Activated CD4-positive, alpha-beta memory T cell treated with anti-CD3 and anti-CD28 coated beads for 36 hours (primary cell): ENCODE data around the gene BRMS1. TPM values are rescaled to one million over a fixed set of nuclear protein-coding genes. Genes with fewer than 3 reads are reported as not detected.

Experiments
- CTCF ChIA-PET: fragments of 350-600 bp; sonication (Branson Sonifier 250); formaldehyde crosslinking; loops from one replicate; lab custom pipeline; 2021; ENCODE audit warnings: antibody characterized with exemption, inconsistent platforms; lab: Charles Lee
- POLR2A ChIA-PET: fragments of 350-600 bp; sonication (Branson Sonifier 250); formaldehyde crosslinking; loops from one replicate; lab custom pipeline; 2021; ENCODE audit warnings: antibody characterized with exemption; lab: Charles Lee
- DNase-seq: peaks from one replicate; pipeline ENCODE4 v3.0.0-alpha.2; 2020
- H3K27ac Mint-ChIP-seq: one replicate; pipeline ENCODE4 v1.8.0; 2021; ENCODE audit warnings: mixed read lengths
- H3K27me3 Mint-ChIP-seq: one replicate; pipeline ENCODE4 v1.8.0; 2021; ENCODE audit warnings: mixed read lengths
- H3K36me3 Mint-ChIP-seq: one replicate; pipeline ENCODE4 v1.8.0; 2021; ENCODE audit warnings: mixed read lengths
- H3K4me1 Mint-ChIP-seq: one replicate; pipeline ENCODE4 v1.8.0; 2021; ENCODE audit warnings: low read depth, mixed read lengths
- H3K4me3 Mint-ChIP-seq: one replicate; pipeline ENCODE4 v1.8.0; 2021; ENCODE audit warnings: mild to moderate bottlenecking, mixed read lengths
- H3K9me3 Mint-ChIP-seq: one replicate; pipeline ENCODE4 v1.8.0; 2021; ENCODE audit warnings: mixed read lengths
- intact Hi-C: fragments of 100-400 bp; cut with micrococcal nuclease; formaldehyde crosslinking; loops from one replicate; pipeline ENCODE4 v1.15.1; 2023
- total RNA-seq, 2 experiments: library from RNA; stranded (reverse); gene quantifications; one replicate each; pipeline ENCODE4 v1.2.3, GENCODE V29; 2021

BRMS1 gene
- total RNA-seq, 2 experiments from 2014 or later, result 29.3 to 31.2 TPM

DNA sequence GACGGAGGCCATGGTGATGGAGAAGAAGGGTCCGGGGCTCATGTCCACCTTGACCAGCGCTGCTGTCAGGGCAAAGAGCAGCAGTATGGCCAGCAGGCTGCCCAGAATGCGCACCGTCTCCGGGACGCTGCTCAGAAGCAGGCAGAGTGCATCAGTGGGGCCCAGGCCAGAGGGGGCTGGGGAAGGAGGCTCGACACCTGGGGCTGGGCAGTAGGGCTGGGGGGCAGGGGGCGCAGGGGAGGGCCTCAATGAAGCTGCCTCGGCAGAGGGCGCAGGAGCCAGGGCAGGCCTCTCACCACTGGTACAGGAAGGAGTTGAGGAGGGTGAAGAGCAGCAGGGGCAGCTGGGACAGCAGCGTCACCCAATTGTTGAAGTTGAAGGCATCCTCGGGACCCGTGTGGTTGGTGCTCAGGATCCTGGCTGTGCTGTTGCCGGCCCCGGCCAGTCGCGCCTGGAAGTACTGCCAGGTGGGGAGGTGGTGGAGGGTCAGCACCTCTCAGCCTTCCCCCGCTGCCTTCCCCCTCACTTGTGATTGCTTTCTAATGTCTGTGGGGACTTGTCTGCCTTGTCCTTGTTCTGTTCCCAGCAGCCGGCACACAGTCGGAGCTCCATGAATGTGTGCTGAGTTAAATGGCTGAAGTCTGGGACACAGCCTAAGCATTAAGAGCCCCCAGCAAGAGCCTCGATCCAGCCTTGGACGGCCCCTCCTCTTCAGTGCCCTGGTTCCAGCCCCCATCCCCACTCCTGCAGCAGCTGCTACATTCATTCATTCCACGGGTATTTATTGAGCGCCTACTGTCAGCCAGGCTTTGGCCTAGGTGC, 24.4 kb upstream of the BRMS1 start:
- no peak for DNase-seq
- intact Hi-C loops, result no loop called here
- H3K27ac Mint-ChIP-seq, result no peak overlapping the region
- ChIA-PET POLR2A (no interaction called here), CTCF (interaction anchor here (1.2 kb wide), 1 partner anchor 17 kb away, joined by 3 read pairs; no protein-coding TSS in a partner anchor)
- peaks cover 9% of the 10 kb centered on the region for H3K36me3 Mint-ChIP-seq
- peaks cover 16% of the 10 kb centered on the region for H3K4me1 Mint-ChIP-seq
- H3K4me3 Mint-ChIP-seq, result peak overlapping the region; percentile 83
- H3K27me3 Mint-ChIP-seq, result no peaks in the 10 kb centered on the region
- no peaks in the 10 kb centered on the region for H3K9me3 Mint-ChIP-seq

DNA sequence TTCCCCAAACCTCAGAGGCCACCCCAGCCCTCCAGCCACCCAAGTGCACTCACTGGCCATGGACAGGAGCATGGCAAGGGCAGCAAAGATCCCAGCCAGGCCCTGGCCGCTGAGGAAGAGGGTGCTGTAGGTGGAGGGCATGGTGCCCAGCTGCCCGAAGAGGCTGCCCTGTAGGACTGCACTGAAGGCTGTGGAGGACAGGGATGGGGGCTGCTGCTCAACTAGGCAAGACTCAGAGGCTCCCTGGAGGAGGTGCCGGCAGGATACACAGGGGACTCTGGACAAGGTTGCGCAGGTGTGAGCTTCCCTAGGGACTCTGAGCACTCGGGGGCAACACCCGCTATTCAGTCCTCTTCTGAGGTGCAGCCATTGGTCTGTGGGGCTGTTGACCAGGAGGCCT, 23.6 kb upstream of the BRMS1 start:
- Mint-ChIP-seq H3K9me3 (no peaks in the 10 kb centered on the region), H3K4me1 (peaks cover 16% of the 10 kb centered on the region), H3K36me3 (peaks cover 9% of the 10 kb centered on the region), H3K4me3 (no peak overlapping the region), H3K27me3 (no peaks in the 10 kb centered on the region), H3K27ac (no peak overlapping the region)
- ChIA-PET POLR2A (no interaction called here), CTCF (no interaction called here)
- intact Hi-C loops, result no loop called here
- no peak for DNase-seq

DNA sequence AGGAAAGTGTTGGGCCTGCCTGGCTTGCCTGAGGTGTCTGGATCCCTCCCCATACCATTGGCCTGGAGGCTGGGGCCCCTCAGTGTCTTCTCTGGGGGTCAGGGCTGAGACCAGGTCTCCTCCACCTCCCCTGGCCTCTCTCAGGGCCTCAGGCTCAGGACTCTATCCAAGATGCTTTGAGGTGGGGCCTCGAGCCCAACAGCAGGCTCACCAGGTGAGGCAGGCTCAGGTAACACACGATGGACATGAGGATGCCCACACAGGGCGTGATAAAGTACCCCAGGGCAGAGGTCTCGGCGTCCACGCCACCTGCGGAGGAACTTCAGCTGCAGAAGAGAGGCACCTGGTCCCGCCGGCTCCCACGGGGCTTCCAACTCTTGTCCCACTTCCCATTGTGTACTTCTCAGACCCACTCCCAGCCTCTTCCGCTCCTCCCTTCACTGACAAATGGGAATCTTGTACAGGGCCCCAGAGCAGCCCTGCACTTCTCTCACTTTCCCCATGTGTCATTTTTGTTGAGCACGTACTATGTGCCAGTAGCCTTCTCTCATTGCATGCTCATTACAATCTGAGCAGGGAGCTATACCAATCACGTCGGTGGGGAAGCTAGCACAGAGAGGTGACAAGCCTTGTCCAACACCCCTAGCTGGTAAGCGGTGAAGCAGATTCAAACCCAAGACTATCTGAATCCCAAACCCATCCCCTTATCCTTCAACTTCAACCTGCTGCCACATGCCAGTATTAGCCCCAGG, 22.8 kb upstream of the BRMS1 start:
- POLR2A ChIA-PET, result no interaction called here
- no peak overlapping the region for H3K4me3 Mint-ChIP-seq
- no peaks in the 10 kb centered on the region for H3K9me3 Mint-ChIP-seq
- intact Hi-C loops, result no loop called here
- H3K27me3 Mint-ChIP-seq, result no peaks in the 10 kb centered on the region
- H3K27ac Mint-ChIP-seq, result no peak overlapping the region
- CTCF ChIA-PET, result interaction anchor here (2.4 kb wide), 1 partner anchor 19 kb away, joined by 12 read pairs; no protein-coding TSS in a partner anchor
- peaks cover 9% of the 10 kb centered on the region for H3K36me3 Mint-ChIP-seq
- no peak for DNase-seq
- peaks cover 15% of the 10 kb centered on the region for H3K4me1 Mint-ChIP-seq

- DNase-seq, result no peak
- H3K9me3 Mint-ChIP-seq, result no peaks in the 10 kb centered on the region
- CTCF ChIA-PET, result interaction anchor here (0.5 to 2.4 kb wide), 5 partner anchors 20 to 190 kb away, joined by 3 to 12 read pairs (median 4); partner anchors contain the start of gene BRMS1
- no peak overlapping the region for H3K4me3 Mint-ChIP-seq
- H3K4me1 Mint-ChIP-seq, result peaks cover 12% of the 10 kb centered on the region
- POLR2A ChIA-PET, result no interaction called here
- H3K27ac Mint-ChIP-seq, result no peak overlapping the region
- H3K36me3 Mint-ChIP-seq, result peaks cover 9% of the 10 kb centered on the region
- H3K27me3 Mint-ChIP-seq, result no peaks in the 10 kb centered on the region
- intact Hi-C loops, result no loop called here
Observed at GRCh38 chr11:66366844-66367477, 22.1 kb upstream of the BRMS1 start.

DNA sequence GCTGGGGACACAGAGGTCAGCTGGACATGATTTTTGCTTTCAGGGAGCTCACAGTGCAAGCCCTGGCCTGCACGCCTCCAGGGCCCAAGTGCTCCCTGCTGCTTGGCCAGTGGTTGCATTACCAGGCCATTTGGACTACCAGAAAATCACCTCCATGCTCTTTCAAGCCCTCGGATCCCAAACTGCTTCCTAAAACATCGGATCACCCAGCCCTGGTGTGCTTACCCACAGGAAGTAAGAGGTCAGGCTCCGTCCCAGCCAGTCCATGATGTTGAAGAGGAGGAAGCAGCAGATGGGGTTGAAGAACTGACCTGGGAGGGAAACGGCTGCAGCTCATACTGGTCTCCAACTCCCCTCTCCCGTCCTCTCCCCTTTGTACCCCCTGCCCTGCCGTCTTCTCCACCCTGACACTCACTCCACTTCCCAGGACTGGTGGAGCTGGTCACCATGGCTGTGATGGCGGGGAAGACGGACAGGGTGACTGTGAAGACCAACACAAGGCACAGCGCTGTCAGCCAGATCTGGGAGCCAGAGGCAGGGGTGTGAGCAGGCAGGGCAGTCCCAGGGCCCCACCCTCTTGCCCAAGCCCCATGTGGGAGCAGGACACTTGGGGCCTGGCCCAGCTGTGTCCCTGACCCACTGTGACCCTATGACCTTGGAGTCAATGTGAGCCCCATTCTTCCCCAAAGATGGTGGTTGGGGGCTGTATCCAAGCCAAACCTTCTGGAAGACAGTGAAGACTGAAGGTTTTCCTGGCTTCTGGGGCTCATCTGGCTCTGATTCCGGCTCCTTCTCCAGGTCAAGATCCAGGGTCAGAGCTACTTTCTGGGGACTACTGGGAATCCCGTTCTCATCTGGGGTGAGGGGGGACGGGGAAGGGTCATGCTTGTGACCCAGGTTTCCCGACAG, 21.1 kb upstream of the BRMS1 start:
- peaks cover 12% of the 10 kb centered on the region for H3K4me1 Mint-ChIP-seq
- no peak overlapping the region for H3K27ac Mint-ChIP-seq
- no peaks in the 10 kb centered on the region for H3K27me3 Mint-ChIP-seq
- CTCF ChIA-PET, result interaction anchor here (0.5 to 4.0 kb wide), 10 partner anchors 11 to 189 kb away, joined by 3 to 19 read pairs (median 4); partner anchors contain the start of gene BRMS1
- no peaks in the 10 kb centered on the region for H3K9me3 Mint-ChIP-seq
- no peak overlapping the region for H3K4me3 Mint-ChIP-seq
- peaks cover 11% of the 10 kb centered on the region for H3K36me3 Mint-ChIP-seq
- POLR2A ChIA-PET, result no interaction called here
- DNase-seq, result no peak
- intact Hi-C loops, result no loop called here

DNA sequence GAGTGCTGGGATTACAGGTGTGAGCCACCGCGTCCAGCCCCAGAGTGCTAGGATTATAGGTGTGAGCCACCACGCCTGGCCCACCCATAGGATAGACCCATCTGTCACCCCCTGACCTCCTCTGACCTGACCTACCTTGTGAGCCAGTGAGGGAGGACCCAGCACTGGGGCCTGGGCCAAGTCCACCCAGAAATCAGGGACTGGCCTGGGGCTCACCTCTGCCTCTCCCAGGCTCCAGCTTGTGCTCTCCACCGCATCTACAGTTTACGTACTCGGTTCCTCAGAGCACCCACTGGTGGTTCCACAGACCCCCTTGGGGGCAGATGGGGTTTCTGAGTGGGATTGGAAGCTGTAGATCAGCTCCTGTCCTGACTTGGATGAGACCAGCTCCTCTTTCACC, 20.3 kb upstream of the BRMS1 start:
- POLR2A ChIA-PET, result no interaction called here
- CTCF ChIA-PET, result interaction anchor here (0.9 to 4.0 kb wide), 10 partner anchors 10 to 56 kb away, joined by 3 to 19 read pairs (median 4); partner anchors contain the start of gene BRMS1
- intact Hi-C loops, result no loop called here
- Mint-ChIP-seq H3K4me1 (peaks cover 7% of the 10 kb centered on the region), H3K9me3 (no peaks in the 10 kb centered on the region), H3K4me3 (no peak overlapping the region), H3K27me3 (no peaks in the 10 kb centered on the region), H3K36me3 (peaks cover 11% of the 10 kb centered on the region), H3K27ac (no peak overlapping the region)
- no peak for DNase-seq

- DNase-seq, result peak; percentile 84
- H3K4me3 Mint-ChIP-seq, result no peak overlapping the region
- intact Hi-C loops, result no loop called here
- no peaks in the 10 kb centered on the region for H3K4me1 Mint-ChIP-seq
- H3K27me3 Mint-ChIP-seq, result no peaks in the 10 kb centered on the region
- no peaks in the 10 kb centered on the region for H3K9me3 Mint-ChIP-seq
- H3K27ac Mint-ChIP-seq, result no peak overlapping the region
- CTCF ChIA-PET, result interaction anchor here (0.5 to 4.0 kb wide), 24 partner anchors 8 to 573 kb away, joined by 3 to 19 read pairs (median 4); partner anchors contain the start of genes B4GAT1, BRMS1, SLC29A2 and YIF1A
- POLR2A ChIA-PET, result interaction anchor here (0.8 kb wide), 1 partner anchor 8 kb away, joined by 3 read pairs; the partner anchor contains the start of gene SLC29A2
- peaks cover 6% of the 10 kb centered on the region for H3K36me3 Mint-ChIP-seq
Observed at GRCh38 chr11:66363805-66364535, 19.1 kb upstream of the BRMS1 start.

DNA sequence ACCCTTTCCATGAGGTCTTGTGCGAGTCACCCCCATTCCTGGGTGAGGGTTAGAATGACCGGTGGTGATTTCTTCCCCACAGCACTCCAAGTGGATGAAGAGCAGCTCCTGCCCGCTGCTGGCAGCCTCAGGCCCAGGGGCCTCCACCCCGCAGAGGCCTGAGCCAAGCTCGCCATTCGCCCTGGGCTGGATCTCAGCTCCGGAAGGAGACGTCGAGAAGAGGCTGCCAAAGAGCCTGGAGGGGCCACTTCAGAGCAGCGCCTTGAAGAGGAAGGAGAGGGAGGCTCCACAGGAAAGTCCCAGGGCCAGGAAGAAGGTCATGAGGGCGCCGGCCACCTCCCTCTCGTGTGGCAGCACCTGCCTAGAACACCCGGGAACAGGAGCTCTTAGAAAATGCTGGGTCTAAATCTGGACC, 18.3 kb upstream of the BRMS1 start:
- POLR2A ChIA-PET, result interaction anchor here (0.8 kb wide), 1 partner anchor 9 kb away, joined by 3 read pairs; the partner anchor contains the start of gene SLC29A2
- CTCF ChIA-PET, result interaction anchor here (0.5 to 4.0 kb wide), 19 partner anchors 8 to 479 kb away, joined by 3 to 19 read pairs (median 4); partner anchors contain the start of genes B4GAT1, BRMS1, SLC29A2 and YIF1A
- intact Hi-C loops, result no loop called here

GRCh38 chr11:66362481-66363147, 17.7 kb upstream of the BRMS1 start:
- CTCF ChIA-PET, result interaction anchor here (1.0 to 4.0 kb wide), 11 partner anchors 8 to 90 kb away, joined by 3 to 19 read pairs (median 8); partner anchors contain the start of genes B4GAT1, BRMS1, SLC29A2 and YIF1A

More for the DNA sequence above, 18.3 kb upstream of the BRMS1 start:
- Mint-ChIP-seq H3K4me1 (no peaks in the 10 kb centered on the region), H3K27me3 (no peaks in the 10 kb centered on the region), H3K27ac (no peak overlapping the region), H3K9me3 (no peaks in the 10 kb centered on the region), H3K36me3 (peaks cover 6% of the 10 kb centered on the region), H3K4me3 (no peak overlapping the region)
- no peak for DNase-seq

GRCh38 chr11:66361502-66361941, 16.6 kb upstream of the BRMS1 start:
- CTCF ChIA-PET, result interaction anchor here (1.6 kb wide), 1 partner anchor 10 kb away, joined by 3 read pairs; no protein-coding TSS in a partner anchor
- no peaks in the 10 kb centered on the region for H3K4me1 Mint-ChIP-seq
- H3K27ac Mint-ChIP-seq, result no peak overlapping the region

More at GRCh38 chr11:66362481-66363147, 17.7 kb upstream of the BRMS1 start:
- Mint-ChIP-seq H3K27ac (no peak overlapping the region), H3K27me3 (no peaks in the 10 kb centered on the region), H3K9me3 (no peaks in the 10 kb centered on the region), H3K4me1 (no peaks in the 10 kb centered on the region), H3K36me3 (peaks cover 3% of the 10 kb centered on the region), H3K4me3 (no peak overlapping the region)
- intact Hi-C loops, result no loop called here
- no peak for DNase-seq
- POLR2A ChIA-PET, result no interaction called here

More at GRCh38 chr11:66361502-66361941, 16.6 kb upstream of the BRMS1 start:
- H3K4me3 Mint-ChIP-seq, result no peak overlapping the region
- H3K36me3 Mint-ChIP-seq, result peaks cover 3% of the 10 kb centered on the region
- POLR2A ChIA-PET, result interaction anchor here (0.9 kb wide), 1 partner anchor 10 kb away, joined by 5 read pairs; the partner anchor contains the start of gene SLC29A2
- no peak for DNase-seq
- intact Hi-C loops, result no loop called here
- no peaks in the 10 kb centered on the region for H3K27me3 Mint-ChIP-seq
- H3K9me3 Mint-ChIP-seq, result no peaks in the 10 kb centered on the region
